ENCODE measurements around the gene NAALADL2. TPM values are rescaled to one million over a fixed set of nuclear protein-coding genes. Genes with fewer than 3 reads are reported as not detected.

The NAALADL2 gene
- total and polyA plus RNA-seq, 4 donors: 0.28 to 4.6 (median 3.1) TPM

DNA sequence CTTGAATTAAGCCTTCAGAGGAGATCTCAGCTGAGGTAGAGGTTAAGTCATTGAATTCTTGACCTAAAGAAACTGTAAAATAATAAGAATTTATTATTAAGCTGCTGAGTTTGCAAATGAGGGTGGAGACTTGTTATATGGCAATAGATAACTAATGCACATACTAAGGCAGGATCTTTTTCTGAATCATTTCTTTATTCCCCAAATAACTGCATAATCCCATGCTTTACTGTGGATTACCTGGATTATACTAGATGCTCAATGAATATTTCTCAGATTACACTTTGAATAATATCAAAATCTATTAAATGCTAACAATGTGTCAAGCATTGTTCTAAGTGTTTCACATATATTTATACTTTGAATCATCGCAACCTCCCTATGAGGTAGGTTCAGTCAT is 532.5 kb downstream of the NAALADL2 start:
- TF ChIP-seq RAD21 (IDR thresholded peaks at IDR 0.05): no peak
- TF ChIP-seq FOXA2 (IDR thresholded peaks at IDR 0.05): no peak
- TF ChIP-seq HNF4G (IDR thresholded peaks at IDR 0.05): no peak
- TF ChIP-seq JUND (IDR thresholded peaks at IDR 0.05): no peak
- no peak for TF ChIP-seq YY1 (IDR thresholded peaks at IDR 0.05)
- TF ChIP-seq, protein P1, sequence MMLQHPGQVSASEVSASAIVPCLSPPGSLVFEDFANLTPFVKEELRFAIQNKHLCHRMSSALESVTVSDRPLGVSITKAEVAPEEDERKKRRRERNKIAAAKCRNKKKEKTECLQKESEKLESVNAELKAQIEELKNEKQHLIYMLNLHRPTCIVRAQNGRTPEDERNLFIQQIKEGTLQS (IDR thresholded peaks at IDR 0.05): no peak
- no peak for TF ChIP-seq FOXA1 (IDR thresholded peaks at IDR 0.05)
- TF ChIP-seq, protein P2, sequence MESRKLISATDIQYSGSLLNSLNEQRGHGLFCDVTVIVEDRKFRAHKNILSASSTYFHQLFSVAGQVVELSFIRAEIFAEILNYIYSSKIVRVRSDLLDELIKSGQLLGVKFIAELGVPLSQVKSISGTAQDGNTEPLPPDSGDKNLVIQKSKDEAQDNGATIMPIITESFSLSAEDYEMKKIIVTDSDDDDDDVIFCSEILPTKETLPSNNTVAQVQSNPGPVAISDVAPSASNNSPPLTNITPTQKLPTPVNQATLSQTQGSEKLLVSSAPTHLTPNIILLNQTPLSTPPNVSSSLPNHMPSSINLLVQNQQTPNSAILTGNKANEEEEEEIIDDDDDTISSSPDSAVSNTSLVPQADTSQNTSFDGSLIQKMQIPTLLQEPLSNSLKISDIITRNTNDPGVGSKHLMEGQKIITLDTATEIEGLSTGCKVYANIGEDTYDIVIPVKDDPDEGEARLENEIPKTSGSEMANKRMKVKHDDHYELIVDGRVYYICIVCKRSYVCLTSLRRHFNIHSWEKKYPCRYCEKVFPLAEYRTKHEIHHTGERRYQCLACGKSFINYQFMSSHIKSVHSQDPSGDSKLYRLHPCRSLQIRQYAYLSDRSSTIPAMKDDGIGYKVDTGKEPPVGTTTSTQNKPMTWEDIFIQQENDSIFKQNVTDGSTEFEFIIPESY (IDR thresholded peaks at IDR 0.05): no peak
- TF ChIP-seq, protein P3, sequence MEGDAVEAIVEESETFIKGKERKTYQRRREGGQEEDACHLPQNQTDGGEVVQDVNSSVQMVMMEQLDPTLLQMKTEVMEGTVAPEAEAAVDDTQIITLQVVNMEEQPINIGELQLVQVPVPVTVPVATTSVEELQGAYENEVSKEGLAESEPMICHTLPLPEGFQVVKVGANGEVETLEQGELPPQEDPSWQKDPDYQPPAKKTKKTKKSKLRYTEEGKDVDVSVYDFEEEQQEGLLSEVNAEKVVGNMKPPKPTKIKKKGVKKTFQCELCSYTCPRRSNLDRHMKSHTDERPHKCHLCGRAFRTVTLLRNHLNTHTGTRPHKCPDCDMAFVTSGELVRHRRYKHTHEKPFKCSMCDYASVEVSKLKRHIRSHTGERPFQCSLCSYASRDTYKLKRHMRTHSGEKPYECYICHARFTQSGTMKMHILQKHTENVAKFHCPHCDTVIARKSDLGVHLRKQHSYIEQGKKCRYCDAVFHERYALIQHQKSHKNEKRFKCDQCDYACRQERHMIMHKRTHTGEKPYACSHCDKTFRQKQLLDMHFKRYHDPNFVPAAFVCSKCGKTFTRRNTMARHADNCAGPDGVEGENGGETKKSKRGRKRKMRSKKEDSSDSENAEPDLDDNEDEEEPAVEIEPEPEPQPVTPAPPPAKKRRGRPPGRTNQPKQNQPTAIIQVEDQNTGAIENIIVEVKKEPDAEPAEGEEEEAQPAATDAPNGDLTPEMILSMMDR (IDR thresholded peaks at IDR 0.05; ENCODE audit: low read depth, low read length, missing input control): no peak
- TF ChIP-seq EGR1 (IDR thresholded peaks at IDR 0.05; ENCODE audit: low read depth in 2 of 2): no peak
- TF ChIP-seq HNF4A (conservative IDR thresholded peaks at IDR 0.05): no peak
- TF ChIP-seq, protein P4, sequence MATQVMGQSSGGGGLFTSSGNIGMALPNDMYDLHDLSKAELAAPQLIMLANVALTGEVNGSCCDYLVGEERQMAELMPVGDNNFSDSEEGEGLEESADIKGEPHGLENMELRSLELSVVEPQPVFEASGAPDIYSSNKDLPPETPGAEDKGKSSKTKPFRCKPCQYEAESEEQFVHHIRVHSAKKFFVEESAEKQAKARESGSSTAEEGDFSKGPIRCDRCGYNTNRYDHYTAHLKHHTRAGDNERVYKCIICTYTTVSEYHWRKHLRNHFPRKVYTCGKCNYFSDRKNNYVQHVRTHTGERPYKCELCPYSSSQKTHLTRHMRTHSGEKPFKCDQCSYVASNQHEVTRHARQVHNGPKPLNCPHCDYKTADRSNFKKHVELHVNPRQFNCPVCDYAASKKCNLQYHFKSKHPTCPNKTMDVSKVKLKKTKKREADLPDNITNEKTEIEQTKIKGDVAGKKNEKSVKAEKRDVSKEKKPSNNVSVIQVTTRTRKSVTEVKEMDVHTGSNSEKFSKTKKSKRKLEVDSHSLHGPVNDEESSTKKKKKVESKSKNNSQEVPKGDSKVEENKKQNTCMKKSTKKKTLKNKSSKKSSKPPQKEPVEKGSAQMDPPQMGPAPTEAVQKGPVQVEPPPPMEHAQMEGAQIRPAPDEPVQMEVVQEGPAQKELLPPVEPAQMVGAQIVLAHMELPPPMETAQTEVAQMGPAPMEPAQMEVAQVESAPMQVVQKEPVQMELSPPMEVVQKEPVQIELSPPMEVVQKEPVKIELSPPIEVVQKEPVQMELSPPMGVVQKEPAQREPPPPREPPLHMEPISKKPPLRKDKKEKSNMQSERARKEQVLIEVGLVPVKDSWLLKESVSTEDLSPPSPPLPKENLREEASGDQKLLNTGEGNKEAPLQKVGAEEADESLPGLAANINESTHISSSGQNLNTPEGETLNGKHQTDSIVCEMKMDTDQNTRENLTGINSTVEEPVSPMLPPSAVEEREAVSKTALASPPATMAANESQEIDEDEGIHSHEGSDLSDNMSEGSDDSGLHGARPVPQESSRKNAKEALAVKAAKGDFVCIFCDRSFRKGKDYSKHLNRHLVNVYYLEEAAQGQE (IDR thresholded peaks at IDR 0.05): no peak
- TF ChIP-seq NR2F2 (IDR thresholded peaks at IDR 0.05): no peak
- TF ChIP-seq RXRA (IDR thresholded peaks at IDR 0.05): no peak
- no peak for TF ChIP-seq SP1 (IDR thresholded peaks at IDR 0.05)
- TF ChIP-seq, protein P5, sequence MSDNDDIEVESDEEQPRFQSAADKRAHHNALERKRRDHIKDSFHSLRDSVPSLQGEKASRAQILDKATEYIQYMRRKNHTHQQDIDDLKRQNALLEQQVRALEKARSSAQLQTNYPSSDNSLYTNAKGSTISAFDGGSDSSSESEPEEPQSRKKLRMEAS (IDR thresholded peaks at IDR 0.05): no peak
- no peak for TF ChIP-seq GABPA (IDR thresholded peaks at IDR 0.05 in 1 of 2, conservative IDR thresholded peaks at IDR 0.05 in 1 of 2)
- no peak overlapping the region for H3K4me3 ChIP-seq (ENCODE audit: low read depth in 1 of 3, low read length in 3 of 3)
- H3K9me3 ChIP-seq (ENCODE audit: control insufficient read depth in 4 of 4, low read length in 3 of 4): no peaks in the 10 kb centered on the region
- no peak for DNase-seq (ENCODE audit: low spot score)
- WGBS: 98% methylated on average over 1 of the region's 1 CpG
- H3K9ac ChIP-seq (ENCODE audit: low read depth in 1 of 2, low read length in 2 of 2): no peak overlapping the region
- H3K4me1 ChIP-seq (ENCODE audit: control insufficient read depth in 4 of 4, insufficient read depth in 4 of 4, low read length in 3 of 4): no peaks in the 10 kb centered on the region
- H3K27ac ChIP-seq (ENCODE audit: low read depth in 1 of 2, low read length in 2 of 2): no peak overlapping the region
- no peaks in the 10 kb centered on the region for H3K36me3 ChIP-seq (ENCODE audit: control insufficient read depth in 4 of 4, insufficient read depth in 3 of 4, low read depth in 1 of 4, low read length in 3 of 4)
- H3K27me3 ChIP-seq (ENCODE audit: control insufficient read depth in 4 of 4, insufficient read depth in 4 of 4, low read length in 3 of 4): no peaks in the 10 kb centered on the region

DNA sequence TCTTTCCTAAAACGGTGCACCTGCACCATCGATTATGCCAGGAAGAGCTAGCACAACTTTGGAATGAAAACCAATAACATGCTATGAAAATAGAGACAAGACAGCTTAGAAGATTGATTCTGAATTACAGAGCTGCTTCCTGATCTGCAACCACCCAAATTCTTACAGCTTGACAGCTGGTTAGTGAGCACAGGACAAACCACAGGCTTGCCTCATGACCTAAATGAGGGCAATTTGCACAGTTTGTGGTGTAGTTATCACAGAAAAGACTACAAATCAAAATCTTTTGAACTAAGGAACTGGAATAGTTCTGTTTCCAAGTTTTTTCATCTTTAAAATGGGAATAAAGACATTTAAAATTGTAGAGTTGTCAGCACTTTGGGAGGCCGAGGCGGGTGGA is 533.5 kb downstream of the NAALADL2 start:
- H3K4me3 ChIP-seq (ENCODE audit: low read depth in 1 of 3, low read length in 3 of 3): no peak overlapping the region
- no peak overlapping the region for H3K9ac ChIP-seq (ENCODE audit: low read depth in 1 of 2, low read length in 2 of 2)
- 85% methylated on average over 4 of the region's 4 CpGs for WGBS
- H3K27ac ChIP-seq (ENCODE audit: low read depth in 1 of 2, low read length in 2 of 2): no peak overlapping the region
- H3K4me1 ChIP-seq (ENCODE audit: control insufficient read depth in 4 of 4, insufficient read depth in 4 of 4, low read length in 3 of 4): no peaks in the 10 kb centered on the region
- no peaks in the 10 kb centered on the region for H3K9me3 ChIP-seq (ENCODE audit: control insufficient read depth in 4 of 4, low read length in 3 of 4)
- no peak for DNase-seq (ENCODE audit: low spot score)
- H3K36me3 ChIP-seq (ENCODE audit: control insufficient read depth in 4 of 4, insufficient read depth in 3 of 4, low read depth in 1 of 4, low read length in 3 of 4): no peaks in the 10 kb centered on the region
- H3K27me3 ChIP-seq (ENCODE audit: control insufficient read depth in 4 of 4, insufficient read depth in 4 of 4, low read length in 3 of 4): no peaks in the 10 kb centered on the region
- no peak for TF ChIP-seq FOXA1 (IDR thresholded peaks at IDR 0.05)
- TF ChIP-seq NR2F2 (IDR thresholded peaks at IDR 0.05): no peak
- TF ChIP-seq, protein P1 (IDR thresholded peaks at IDR 0.05): no peak
- TF ChIP-seq, protein P5 (IDR thresholded peaks at IDR 0.05): no peak
- TF ChIP-seq SP1 (IDR thresholded peaks at IDR 0.05): no peak
- no peak for TF ChIP-seq YY1 (IDR thresholded peaks at IDR 0.05)
- TF ChIP-seq, protein P4 (IDR thresholded peaks at IDR 0.05): no peak
- no peak for TF ChIP-seq GABPA (IDR thresholded peaks at IDR 0.05 in 1 of 2, conservative IDR thresholded peaks at IDR 0.05 in 1 of 2)

Measured in liver (tissue), 9 donors.